Measurements from ENCODE around the gene SLC1A2.

The SLC1A2 gene

GRCh38 chr11:35332524-35332923 lies 86.8 kb downstream of the SLC1A2 start:
- no peaks in the 10 kb centered on the region for H3K27me3 ChIP-seq (ENCODE audit: insufficient read depth, low read length, poor library complexity, severe bottlenecking)
- H3K4me2 ChIP-seq (ENCODE audit: low read depth, low read length, poor library complexity, severe bottlenecking), result no peak overlapping the region
- no peak overlapping the region for H3K9ac ChIP-seq (ENCODE audit: low read depth, low read length, poor library complexity, severe bottlenecking)
- no peaks in the 10 kb centered on the region for H3K9me3 ChIP-seq (ENCODE audit: insufficient read depth, low read depth, low read length)
- no peaks in the 10 kb centered on the region for H4K20me1 ChIP-seq (ENCODE audit: insufficient read depth, low read length, poor library complexity, severe bottlenecking)
- no peak overlapping the region for H3K4me3 ChIP-seq (ENCODE audit: low read length, poor library complexity, severe bottlenecking)
- no peaks in the 10 kb centered on the region for H3K9me2 ChIP-seq (replicated peaks; ENCODE audit: low read depth, low read length)
- peaks cover 9% of the 10 kb centered on the region for H3K4me1 ChIP-seq (ENCODE audit: insufficient read depth, low read length, poor library complexity, severe bottlenecking)
- no peaks in the 10 kb centered on the region for H3K79me2 ChIP-seq (ENCODE audit: insufficient read depth, low read length)
- no peaks in the 10 kb centered on the region for H3F3A ChIP-seq (ENCODE audit: low read depth)
- H2AFZ ChIP-seq (ENCODE audit: low read length), result no peak overlapping the region
- no peak for TF ChIP-seq CTCF (conservative IDR thresholded peaks at IDR 0.05; ENCODE audit: low read length)
- no peaks in the 10 kb centered on the region for H3K36me3 ChIP-seq (ENCODE audit: insufficient read depth, low read length)

GRCh38 chr11:35330931-35331330 lies 88.4 kb downstream of the SLC1A2 start:
- H3K9me3 ChIP-seq (ENCODE audit: insufficient read depth, low read depth, low read length), result no peaks in the 10 kb centered on the region
- no peak overlapping the region for H3K4me3 ChIP-seq (ENCODE audit: low read length, poor library complexity, severe bottlenecking)
- no peak overlapping the region for H3K9ac ChIP-seq (ENCODE audit: low read depth, low read length, poor library complexity, severe bottlenecking)
- H3K4me1 ChIP-seq (ENCODE audit: insufficient read depth, low read length, poor library complexity, severe bottlenecking), result peaks cover 9% of the 10 kb centered on the region
- no peaks in the 10 kb centered on the region for H3K36me3 ChIP-seq (ENCODE audit: insufficient read depth, low read length)
- H3K9me2 ChIP-seq (replicated peaks; ENCODE audit: low read depth, low read length), result no peaks in the 10 kb centered on the region
- H3F3A ChIP-seq (ENCODE audit: low read depth), result no peaks in the 10 kb centered on the region
- TF ChIP-seq CTCF (conservative IDR thresholded peaks at IDR 0.05; ENCODE audit: low read length) (no peak), EZH2phosphoT487 (IDR thresholded peaks at IDR 0.05; ENCODE audit: borderline replicate concordance) (no peak)
- no peaks in the 10 kb centered on the region for H4K20me1 ChIP-seq (ENCODE audit: insufficient read depth, low read length, poor library complexity, severe bottlenecking)
- H3K4me2 ChIP-seq (ENCODE audit: low read depth, low read length, poor library complexity, severe bottlenecking), result no peak overlapping the region
- H3K79me2 ChIP-seq (ENCODE audit: insufficient read depth, low read length), result no peaks in the 10 kb centered on the region
- no peaks in the 10 kb centered on the region for H3K27me3 ChIP-seq (ENCODE audit: insufficient read depth, low read length, poor library complexity, severe bottlenecking)
- H2AFZ ChIP-seq (ENCODE audit: low read length), result peak overlapping the region; percentile 80

GRCh38 chr11:35330156-35330889 lies 89.0 kb downstream of the SLC1A2 start:
- Histone ChIP-seq H3F3A (ENCODE audit: low read depth) (no peaks in the 10 kb centered on the region), H4K20me1 (ENCODE audit: insufficient read depth, low read length, poor library complexity, severe bottlenecking) (no peaks in the 10 kb centered on the region), H3K4me1 (ENCODE audit: insufficient read depth, low read length, poor library complexity, severe bottlenecking) (peaks cover 9% of the 10 kb centered on the region), H3K4me2 (ENCODE audit: low read depth, low read length, poor library complexity, severe bottlenecking) (no peak overlapping the region), H3K4me3 (ENCODE audit: low read length, poor library complexity, severe bottlenecking) (no peak overlapping the region), H2AFZ (ENCODE audit: low read length) (0 out of 2 replicates have a peak overlapping the region, but pooled peaks have one; percentile 80), H3K27me3 (ENCODE audit: insufficient read depth, low read length, poor library complexity, severe bottlenecking) (no peaks in the 10 kb centered on the region), H3K9ac (ENCODE audit: low read depth, low read length, poor library complexity, severe bottlenecking) (no peak overlapping the region), H3K9me3 (ENCODE audit: insufficient read depth, low read depth, low read length) (no peaks in the 10 kb centered on the region), H3K9me2 (replicated peaks; ENCODE audit: low read depth, low read length) (no peaks in the 10 kb centered on the region), H3K36me3 (ENCODE audit: insufficient read depth, low read length) (no peaks in the 10 kb centered on the region), H3K79me2 (ENCODE audit: insufficient read depth, low read length) (no peaks in the 10 kb centered on the region)
- no peak for TF ChIP-seq CTCF (conservative IDR thresholded peaks at IDR 0.05; ENCODE audit: low read length)

Data from Loucy (cell line).